Colon (tissue), 2 donors: ENCODE measurements around the gene RELL2.

ENCODE experiments used
- FAIRE-seq: peaks from 2 replicates; lab custom pipeline; 2012; peaks lifted over from hg19 to GRCh38; lab: Jason Lieb, UNC
- donor health status: control.
- donor health status: control.

Gene RELL2

DNA sequence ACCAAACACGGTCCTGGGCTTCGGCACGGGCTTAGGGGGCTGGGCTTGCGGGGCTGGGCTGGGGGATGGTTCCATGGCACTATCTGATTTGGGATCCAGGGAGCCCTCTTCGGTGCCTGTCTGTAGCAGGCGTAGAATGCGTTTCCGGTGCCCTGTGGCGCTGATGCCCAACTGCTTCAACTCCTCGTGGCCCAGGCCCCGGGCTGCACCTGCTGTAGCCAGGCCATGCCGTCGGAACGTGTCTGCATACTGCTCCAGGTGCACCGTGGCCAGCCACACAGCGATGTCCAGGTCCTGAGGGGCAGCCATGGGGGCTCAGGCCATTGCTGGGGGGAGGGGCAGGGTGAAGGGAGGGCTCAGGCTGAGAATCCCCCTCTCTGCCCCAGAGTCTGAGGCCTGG is 43.4 kb downstream of the RELL2 start:
- no peak for FAIRE-seq

GRCh38 chr5:141680751-141681201 is 44.0 kb downstream of the RELL2 start:
- no peak for FAIRE-seq

DNA sequence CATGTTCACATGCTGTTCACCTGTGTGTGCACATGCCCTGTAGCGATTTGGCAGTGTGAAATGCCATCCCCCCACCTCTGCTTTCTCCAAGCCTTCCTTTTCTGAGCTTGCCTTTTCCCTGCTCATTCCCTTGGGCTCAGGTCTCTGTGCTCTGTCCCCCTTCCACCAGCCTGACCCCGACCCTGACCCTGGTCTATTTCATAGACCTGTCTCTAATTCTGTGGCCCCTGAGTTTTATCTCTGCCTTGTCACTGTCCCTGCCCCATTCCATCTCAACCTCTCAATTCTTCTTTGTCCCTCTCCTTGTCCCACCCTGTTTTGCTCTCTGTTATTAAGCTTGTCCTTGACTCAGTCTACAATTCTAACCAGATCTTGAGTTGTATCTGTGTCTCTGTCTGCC is 44.5 kb downstream of the RELL2 start:
- FAIRE-seq = no peak

DNA sequence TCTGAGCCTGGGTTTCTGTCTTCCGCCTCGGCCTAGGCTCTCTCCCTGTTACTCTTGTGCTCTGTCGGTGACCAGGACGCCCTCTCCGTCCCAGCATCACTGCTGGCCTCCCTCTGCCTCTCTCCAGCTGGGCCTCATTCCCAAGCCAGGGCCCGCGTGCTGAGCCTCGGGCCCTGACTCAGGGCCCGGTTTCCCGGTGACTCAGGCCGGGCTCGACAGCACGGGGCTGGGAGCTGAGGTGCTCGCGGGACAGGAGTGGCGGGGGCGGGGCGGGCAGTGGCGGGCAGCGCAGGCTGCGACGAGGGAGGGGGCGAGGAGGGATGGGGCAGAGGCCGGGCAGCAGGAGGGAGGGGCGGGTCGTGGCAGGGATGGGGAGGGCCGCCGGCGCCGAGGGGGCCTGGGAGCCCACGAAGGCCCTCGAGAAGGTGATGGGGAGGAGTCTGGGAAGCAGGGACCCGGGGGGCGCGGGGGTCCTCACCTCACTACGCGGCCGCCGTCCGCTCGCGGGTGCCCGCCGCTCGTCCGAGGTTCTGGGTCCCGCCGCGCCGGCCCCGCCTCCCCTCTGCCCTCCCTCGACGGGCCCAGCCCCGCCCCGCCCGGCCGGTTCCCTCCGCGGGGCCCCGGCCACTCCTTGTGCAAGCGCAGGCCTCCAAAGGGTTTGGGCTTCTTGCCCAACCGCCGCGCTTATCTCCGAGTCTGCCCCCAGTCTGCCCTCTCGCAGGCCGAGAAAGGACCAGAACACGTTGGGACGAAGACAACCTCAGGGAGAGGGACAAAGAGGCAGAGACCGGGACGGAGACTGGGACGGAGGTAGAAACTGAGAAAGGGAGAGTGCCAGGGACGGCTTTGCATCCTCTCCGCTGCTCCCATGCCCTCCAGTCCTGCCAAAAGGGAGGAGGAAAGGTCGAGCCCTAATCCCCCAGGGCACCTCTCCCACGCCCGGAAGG is 45.2 kb downstream of the RELL2 start, which contains the start of gene ARAP3:
ARAP3 (minus strand) TSS at position 536 of the 947 bp plus-strand sequence. CDS start 1,744 bp downstream, outside the sequence.
- FAIRE-seq = no peak

- FAIRE-seq = no peak
Measured at GRCh38 chr5:141683596-141684141, 46.9 kb downstream of the RELL2 start.

- no peak for FAIRE-seq
Measured at GRCh38 chr5:141685591-141685990, 48.8 kb downstream of the RELL2 start.

- no peak for FAIRE-seq
Measured at GRCh38 chr5:141686648-141687416, 50.0 kb downstream of the RELL2 start.
